ENCODE data around the gene SUGCT. TPM values are rescaled to one million over a fixed set of nuclear protein-coding genes. Genes with fewer than 3 reads are reported as not detected.
A peak's percentile ranks its signal among the peaks of the same experiment; 100 is the strongest.

SUGCT gene
- total and polyA plus RNA-seq, 9 of the 15 experiments (the other 6 are each of a cell fraction or from before 2014, with no cell fraction given): 0.58 to 2.5 (median 1.4) TPM

DNA sequence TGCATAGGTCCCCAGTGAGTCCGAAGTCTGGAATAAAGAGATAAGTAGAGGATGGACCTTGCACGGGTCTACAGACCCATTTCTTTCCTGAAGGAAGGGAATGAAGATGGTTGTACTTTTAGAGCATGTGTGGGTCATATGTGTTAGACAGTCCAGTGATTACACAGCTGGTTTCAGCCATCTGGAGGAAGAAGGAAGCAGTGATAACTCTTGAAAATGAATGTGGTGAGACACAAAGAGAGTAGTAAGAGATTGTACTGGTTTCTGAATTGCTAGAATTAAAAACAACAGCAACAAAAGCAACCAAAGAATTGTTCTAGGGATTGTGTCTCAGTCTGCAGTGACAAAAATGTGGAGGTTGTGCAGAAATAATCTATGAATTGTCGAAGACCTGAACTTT, 258.9 kb downstream of the SUGCT start (continued):
- 0 out of 2 replicates have a peak, but pooled peaks have one; percentile 9 for TF ChIP-seq CBFA2T2 (conservative IDR thresholded peaks at IDR 0.05)

DNA sequence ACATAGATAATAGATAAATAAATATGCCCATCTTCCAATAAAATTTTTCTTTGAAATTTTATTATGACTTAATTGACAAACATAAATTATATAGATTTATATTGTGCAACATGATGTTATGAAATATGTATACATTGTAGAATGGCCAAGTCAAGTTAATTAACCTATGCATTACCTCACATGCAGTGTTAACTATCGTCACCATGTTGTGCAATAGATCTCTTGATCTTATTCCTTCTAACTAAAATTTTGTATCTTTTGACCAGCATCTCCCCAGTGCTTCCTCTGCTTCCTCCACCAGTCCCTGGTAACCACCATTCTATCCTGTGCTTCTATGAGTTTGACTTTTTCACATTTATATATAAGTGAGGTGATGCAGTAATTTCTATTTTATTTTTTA, 259.6 kb downstream of the SUGCT start:
- Histone ChIP-seq H3K9ac (ENCODE audit: insufficient read depth in 1 of 2, low read depth in 2 of 2, low read length in 2 of 2) (no peak overlapping the region), H3K4me2 (ENCODE audit: insufficient read depth, low read length) (no peak overlapping the region), H3K27ac (ENCODE audit: extremely low read depth, low read depth, low read length) (no peak overlapping the region), H3K79me2 (ENCODE audit: control insufficient read depth, insufficient read depth, low read length) (no peaks in the 10 kb centered on the region), H3K9me3 (replicated peaks; ENCODE audit: control insufficient read depth, insufficient read depth, low read depth, low read length) (no peaks in the 10 kb centered on the region; the same call in 1 of the 2 replicates), H3K36me3 (ENCODE audit: control insufficient read depth, insufficient read depth, low read length) (no peaks in the 10 kb centered on the region), H3K9me1 (ENCODE audit: control insufficient read depth, insufficient read depth, low read length) (no peaks in the 10 kb centered on the region), H3K27me3 (ENCODE audit: control insufficient read depth in 2 of 2, insufficient read depth in 2 of 2, low read length in 2 of 2) (no peaks in the 10 kb centered on the region), H3K4me1 (replicated peaks in 1 of 2; ENCODE audit: control insufficient read depth in 2 of 2, insufficient read depth in 2 of 2, low read length in 2 of 2) (no peaks in the 10 kb centered on the region), H2AFZ (ENCODE audit: low read depth, low read length) (no peak overlapping the region), H3K4me3 (no peak overlapping the region), H4K20me1 (replicated peaks; ENCODE audit: control insufficient read depth, insufficient read depth, low read length) (no peaks in the 10 kb centered on the region)
- FAIRE-seq (no peak), DNase-seq (ENCODE audit: extremely low read depth in 1 of 4, low spot score in 3 of 4) (no peak), ATAC-seq (no peak)
- BruUV-seq (replicated peaks): no TSS peak
- TF ChIP-seq CEBPG (CRISPR knock-in tag; IDR thresholded peaks at IDR 0.05) (no peak), CEBPG (tag; conservative IDR thresholded peaks at IDR 0.05 in 1 of 2, IDR thresholded peaks at IDR 0.05 in 1 of 2) (peak; percentile 24 to 55; a peak in 3 of 4 replicates), ARID1B (IDR thresholded peaks at IDR 0.05) (no peak), TRIM28 (IDR thresholded peaks at IDR 0.05) (no peak), CEBPB (tag; IDR thresholded peaks at IDR 0.05) (peak; percentile 44; the same call in 1 of the 2 replicates)
- CTCF ChIA-PET (ENCODE audit: low intra/inter-chr PET ratio): no interaction called here
- in situ Hi-C loops (cut with MboI): no loop called here
- POLR2A ChIA-PET: no interaction called here
- intact Hi-C loops (cut with micrococcal nuclease): no loop called here
- 13% methylated on average over 1 of the region's 1 CpG for WGBS (ENCODE audit: insufficient coverage, low coverage, missing lambda C conversion rate)

DNA sequence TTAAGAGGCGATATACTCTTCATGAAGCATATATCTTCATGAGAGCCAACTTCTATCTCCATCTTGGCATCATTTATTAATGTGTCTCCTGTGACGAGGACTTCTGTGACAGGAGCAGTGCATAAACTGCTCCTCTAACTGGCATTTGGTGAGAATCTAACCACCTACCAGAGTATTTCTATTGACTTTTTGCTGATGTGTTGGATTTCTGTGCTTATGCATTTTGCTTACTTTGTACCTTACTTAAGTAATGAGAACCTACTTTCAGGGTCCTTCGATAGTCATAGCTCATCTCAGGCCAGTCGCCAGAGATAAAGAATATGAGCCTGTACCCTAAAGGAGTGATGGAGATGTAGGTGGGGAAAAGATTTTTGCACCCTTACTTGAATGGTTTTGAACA, 265.7 kb downstream of the SUGCT start:
- no TSS peak for BruUV-seq (replicated peaks)
- TF ChIP-seq MAFK (IDR thresholded peaks at IDR 0.05; ENCODE audit: low read length): no peak
- TF ChIP-seq, protein P1, sequence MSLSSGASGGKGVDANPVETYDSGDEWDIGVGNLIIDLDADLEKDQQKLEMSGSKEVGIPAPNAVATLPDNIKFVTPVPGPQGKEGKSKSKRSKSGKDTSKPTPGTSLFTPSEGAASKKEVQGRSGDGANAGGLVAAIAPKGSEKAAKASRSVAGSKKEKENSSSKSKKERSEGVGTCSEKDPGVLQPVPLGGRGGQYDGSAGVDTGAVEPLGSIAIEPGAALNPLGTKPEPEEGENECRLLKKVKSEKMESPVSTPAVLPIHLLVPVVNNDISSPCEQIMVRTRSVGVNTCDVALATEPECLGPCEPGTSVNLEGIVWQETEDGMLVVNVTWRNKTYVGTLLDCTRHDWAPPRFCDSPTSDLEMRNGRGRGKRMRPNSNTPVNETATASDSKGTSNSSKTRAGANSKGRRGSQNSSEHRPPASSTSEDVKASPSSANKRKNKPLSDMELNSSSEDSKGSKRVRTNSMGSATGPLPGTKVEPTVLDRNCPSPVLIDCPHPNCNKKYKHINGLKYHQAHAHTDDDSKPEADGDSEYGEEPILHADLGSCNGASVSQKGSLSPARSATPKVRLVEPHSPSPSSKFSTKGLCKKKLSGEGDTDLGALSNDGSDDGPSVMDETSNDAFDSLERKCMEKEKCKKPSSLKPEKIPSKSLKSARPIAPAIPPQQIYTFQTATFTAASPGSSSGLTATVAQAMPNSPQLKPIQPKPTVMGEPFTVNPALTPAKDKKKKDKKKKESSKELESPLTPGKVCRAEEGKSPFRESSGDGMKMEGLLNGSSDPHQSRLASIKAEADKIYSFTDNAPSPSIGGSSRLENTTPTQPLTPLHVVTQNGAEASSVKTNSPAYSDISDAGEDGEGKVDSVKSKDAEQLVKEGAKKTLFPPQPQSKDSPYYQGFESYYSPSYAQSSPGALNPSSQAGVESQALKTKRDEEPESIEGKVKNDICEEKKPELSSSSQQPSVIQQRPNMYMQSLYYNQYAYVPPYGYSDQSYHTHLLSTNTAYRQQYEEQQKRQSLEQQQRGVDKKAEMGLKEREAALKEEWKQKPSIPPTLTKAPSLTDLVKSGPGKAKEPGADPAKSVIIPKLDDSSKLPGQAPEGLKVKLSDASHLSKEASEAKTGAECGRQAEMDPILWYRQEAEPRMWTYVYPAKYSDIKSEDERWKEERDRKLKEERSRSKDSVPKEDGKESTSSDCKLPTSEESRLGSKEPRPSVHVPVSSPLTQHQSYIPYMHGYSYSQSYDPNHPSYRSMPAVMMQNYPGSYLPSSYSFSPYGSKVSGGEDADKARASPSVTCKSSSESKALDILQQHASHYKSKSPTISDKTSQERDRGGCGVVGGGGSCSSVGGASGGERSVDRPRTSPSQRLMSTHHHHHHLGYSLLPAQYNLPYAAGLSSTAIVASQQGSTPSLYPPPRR (CRISPR knock-in tag; IDR thresholded peaks at IDR 0.05; ENCODE audit: borderline replicate concordance): no peak
- no peak for TF ChIP-seq ATF7 (IDR thresholded peaks at IDR 0.05)
- no peak for TF ChIP-seq ZNF311 (CRISPR knock-in tag; IDR thresholded peaks at IDR 0.05)
- TF ChIP-seq, protein P2, sequence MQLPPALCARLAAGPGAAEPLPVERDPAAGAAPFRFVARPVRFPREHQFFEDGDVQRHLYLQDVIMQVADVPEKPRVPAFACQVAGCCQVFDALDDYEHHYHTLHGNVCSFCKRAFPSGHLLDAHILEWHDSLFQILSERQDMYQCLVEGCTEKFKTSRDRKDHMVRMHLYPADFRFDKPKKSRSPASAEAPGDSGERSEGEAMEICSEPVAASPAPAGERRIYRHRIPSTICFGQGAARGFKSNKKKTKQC (CRISPR knock-in tag; IDR thresholded peaks at IDR 0.05): no peak

More for the DNA sequence above, 265.7 kb downstream of the SUGCT start:
- CTCF ChIA-PET (ENCODE audit: low intra/inter-chr PET ratio): no interaction called here
- no peak overlapping the region for H3K27ac ChIP-seq (ENCODE audit: extremely low read depth, low read depth, low read length)
- in situ Hi-C loops (cut with MboI) (no loop called here), intact Hi-C loops (cut with micrococcal nuclease) (no loop called here)
- no peaks in the 10 kb centered on the region for H3K79me2 ChIP-seq (ENCODE audit: control insufficient read depth, insufficient read depth, low read length)
- no peak overlapping the region for H3K4me3 ChIP-seq
- H4K20me1 ChIP-seq (replicated peaks; ENCODE audit: control insufficient read depth, insufficient read depth, low read length): no peaks in the 10 kb centered on the region
- FAIRE-seq (no peak), DNase-seq (ENCODE audit: extremely low read depth in 1 of 4, low spot score in 3 of 4) (no peak), ATAC-seq (no peak)
- POLR2A ChIA-PET: no interaction called here
- H3K9me1 ChIP-seq (ENCODE audit: control insufficient read depth, insufficient read depth, low read length): no peaks in the 10 kb centered on the region
- H3K4me1 ChIP-seq (replicated peaks in 1 of 2; ENCODE audit: control insufficient read depth in 2 of 2, insufficient read depth in 2 of 2, low read length in 2 of 2): no peaks in the 10 kb centered on the region
- H2AFZ ChIP-seq (ENCODE audit: low read depth, low read length): no peak overlapping the region
- no peak overlapping the region for H3K4me2 ChIP-seq (ENCODE audit: insufficient read depth, low read length)
- no peaks in the 10 kb centered on the region for H3K27me3 ChIP-seq (ENCODE audit: control insufficient read depth in 2 of 2, insufficient read depth in 2 of 2, low read length in 2 of 2)
- H3K9me3 ChIP-seq (replicated peaks; ENCODE audit: control insufficient read depth, insufficient read depth, low read depth, low read length): no peaks in the 10 kb centered on the region; the same call in 1 of the 2 replicates
- no peak overlapping the region for H3K9ac ChIP-seq (ENCODE audit: insufficient read depth in 1 of 2, low read depth in 2 of 2, low read length in 2 of 2)
- 11% methylated on average over 4 of the region's 4 CpGs for WGBS (ENCODE audit: insufficient coverage, low coverage, missing lambda C conversion rate)
- no peaks in the 10 kb centered on the region for H3K36me3 ChIP-seq (ENCODE audit: control insufficient read depth, insufficient read depth, low read length)

All from K562 (cell line).